GM23338 (cell line): ENCODE data around the gene AQP12B.

ENCODE experiments used
- CREB1 ChIP-seq: fragments of 250-450 bp; sonication (Bioruptor Pico); IDR thresholded peaks from 2 replicates; pipeline ENCODE4 v1.5.0; 2020; ENCODE audit warnings: low read depth, mild to moderate bottlenecking, moderate library complexity
- EZH2 ChIP-seq: fragments of 200-600 bp; sonication (generic); IDR thresholded peaks from one replicate; pipeline ENCODE4 v1.8.0; 2017; ENCODE audit warnings: antibody characterized with exemption, mild to moderate bottlenecking, low read depth; ENCODE audit not compliant: unreplicated experiment
- EZH2phosphoT487 ChIP-seq: fragments of 200-600 bp; sonication (generic); IDR thresholded peaks from one replicate; pipeline ENCODE4 v1.8.1; 2018; ENCODE audit warnings: antibody characterized with exemption; ENCODE audit not compliant: unreplicated experiment
- REST ChIP-seq: IDR thresholded peaks from one replicate; pipeline ENCODE4 v1.6.1; 2018; ENCODE audit warnings: antibody characterized with exemption; ENCODE audit not compliant: unreplicated experiment
- ZNF114 ChIP-seq: fragments of 250-450 bp; sonication (Bioruptor Pico); IDR thresholded peaks from 2 replicates; pipeline ENCODE4 v1.5.0; 2020; ENCODE audit warnings: mild to moderate bottlenecking, moderate library complexity
- TF ChIP-seq, protein P1 (sequence below), 2 experiments: fragments of 200-600 bp in 1 of 2; sonication (generic) in 1 of 2; conservative IDR thresholded peaks; 2 replicates each; pipeline versions ENCODE4 v1.5.1 to v1.6.1; 2016 to 2017; ENCODE audit warnings: antibody characterized with exemption in 2 of 2, low read depth in 2 of 2, mild to moderate bottlenecking in 2 of 2, moderate library complexity in 1 of 2

GRCh38 chr2:240689975-240690374 is 7.3 kb upstream of the AQP12B start:
- TF ChIP-seq REST (no peak), EZH2 (no peak), EZH2phosphoT487 (no peak), CREB1 (CRISPR knock-in tag) (no peak), ZNF114 (CRISPR knock-in tag) (no peak)
- TF ChIP-seq, protein P1, sequence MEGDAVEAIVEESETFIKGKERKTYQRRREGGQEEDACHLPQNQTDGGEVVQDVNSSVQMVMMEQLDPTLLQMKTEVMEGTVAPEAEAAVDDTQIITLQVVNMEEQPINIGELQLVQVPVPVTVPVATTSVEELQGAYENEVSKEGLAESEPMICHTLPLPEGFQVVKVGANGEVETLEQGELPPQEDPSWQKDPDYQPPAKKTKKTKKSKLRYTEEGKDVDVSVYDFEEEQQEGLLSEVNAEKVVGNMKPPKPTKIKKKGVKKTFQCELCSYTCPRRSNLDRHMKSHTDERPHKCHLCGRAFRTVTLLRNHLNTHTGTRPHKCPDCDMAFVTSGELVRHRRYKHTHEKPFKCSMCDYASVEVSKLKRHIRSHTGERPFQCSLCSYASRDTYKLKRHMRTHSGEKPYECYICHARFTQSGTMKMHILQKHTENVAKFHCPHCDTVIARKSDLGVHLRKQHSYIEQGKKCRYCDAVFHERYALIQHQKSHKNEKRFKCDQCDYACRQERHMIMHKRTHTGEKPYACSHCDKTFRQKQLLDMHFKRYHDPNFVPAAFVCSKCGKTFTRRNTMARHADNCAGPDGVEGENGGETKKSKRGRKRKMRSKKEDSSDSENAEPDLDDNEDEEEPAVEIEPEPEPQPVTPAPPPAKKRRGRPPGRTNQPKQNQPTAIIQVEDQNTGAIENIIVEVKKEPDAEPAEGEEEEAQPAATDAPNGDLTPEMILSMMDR (conservative IDR thresholded peaks at IDR 0.05; ENCODE audit: low read depth in 2 of 2), result no peak
